Neural progenitor cell (in vitro differentiated cells): ENCODE results near the gene GCAT.

Source experiments
- EZH2 ChIP-seq: fragments of 200-600 bp; sonication (generic); IDR thresholded peaks from 2 replicates; pipeline ENCODE4 v1.6.1; 2017; ENCODE audit warnings: antibody characterized with exemption, mild to moderate bottlenecking, moderate library complexity
- TF ChIP-seq, protein P1 (sequence below): fragments of 200-600 bp; sonication (generic); IDR thresholded peaks from 2 replicates; pipeline ENCODE4 v1.5.1; 2017; ENCODE audit warnings: antibody characterized with exemption, mild to moderate bottlenecking

DNA sequence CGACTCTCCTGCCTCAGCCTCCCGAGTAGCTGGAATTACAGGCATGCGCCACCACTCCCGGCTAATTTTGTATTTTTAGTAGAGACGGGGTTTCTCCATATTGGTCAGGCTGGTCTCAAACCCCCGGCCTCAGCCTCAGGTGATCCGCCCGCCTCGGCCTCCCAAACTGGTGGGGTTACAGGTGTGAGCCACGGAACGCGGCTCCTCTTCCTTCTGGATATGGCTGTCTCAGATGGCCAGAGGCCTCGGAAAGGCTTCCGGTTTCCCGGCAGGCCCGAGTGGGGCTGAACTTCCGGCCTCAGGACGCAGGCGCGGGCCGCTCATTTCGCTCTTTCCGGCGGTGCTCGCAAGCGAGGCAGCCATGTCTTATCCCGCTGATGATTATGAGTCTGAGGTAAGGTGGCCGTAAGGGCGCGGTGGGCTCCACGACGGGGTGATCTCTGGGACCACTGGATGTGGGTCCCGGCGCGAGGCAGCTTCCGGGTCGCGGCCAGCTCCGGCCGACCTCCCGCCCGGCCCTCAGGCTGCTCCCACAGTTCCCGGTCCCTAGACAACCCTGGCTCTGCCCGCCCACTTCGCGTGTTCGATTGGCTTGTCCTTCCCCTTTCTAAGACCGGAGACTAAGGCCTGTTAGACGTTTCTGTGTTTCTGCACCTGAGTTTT is 41.5 kb downstream of the GCAT start, which contains the start of gene EIF3L:
- TF ChIP-seq, protein P1, sequence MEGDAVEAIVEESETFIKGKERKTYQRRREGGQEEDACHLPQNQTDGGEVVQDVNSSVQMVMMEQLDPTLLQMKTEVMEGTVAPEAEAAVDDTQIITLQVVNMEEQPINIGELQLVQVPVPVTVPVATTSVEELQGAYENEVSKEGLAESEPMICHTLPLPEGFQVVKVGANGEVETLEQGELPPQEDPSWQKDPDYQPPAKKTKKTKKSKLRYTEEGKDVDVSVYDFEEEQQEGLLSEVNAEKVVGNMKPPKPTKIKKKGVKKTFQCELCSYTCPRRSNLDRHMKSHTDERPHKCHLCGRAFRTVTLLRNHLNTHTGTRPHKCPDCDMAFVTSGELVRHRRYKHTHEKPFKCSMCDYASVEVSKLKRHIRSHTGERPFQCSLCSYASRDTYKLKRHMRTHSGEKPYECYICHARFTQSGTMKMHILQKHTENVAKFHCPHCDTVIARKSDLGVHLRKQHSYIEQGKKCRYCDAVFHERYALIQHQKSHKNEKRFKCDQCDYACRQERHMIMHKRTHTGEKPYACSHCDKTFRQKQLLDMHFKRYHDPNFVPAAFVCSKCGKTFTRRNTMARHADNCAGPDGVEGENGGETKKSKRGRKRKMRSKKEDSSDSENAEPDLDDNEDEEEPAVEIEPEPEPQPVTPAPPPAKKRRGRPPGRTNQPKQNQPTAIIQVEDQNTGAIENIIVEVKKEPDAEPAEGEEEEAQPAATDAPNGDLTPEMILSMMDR = no peak
- peak; percentile 40 for TF ChIP-seq EZH2
